SIG-M5 treated with dmso at 0.1 percent for 504 hours (cell line): ENCODE data around the gene TVP23A.

Experiments used
- DNase-seq: peaks from one replicate; lab custom pipeline; 2025; ENCODE audit not compliant: unreplicated experiment; lab: John Stamatoyannopoulos, UW

TVP23A gene

GRCh38 chr16:10817963-10818941, at the start of gene TVP23A:
TVP23A (minus strand) TSS chr16:10818794; CDS start chr16:10818493, 301 bp downstream.
- no peak for DNase-seq

- DNase-seq, result no peak
Measured at GRCh38 chr16:10868104-10868595, 49.6 kb upstream of the TVP23A start.

GRCh38 chr16:10867199-10867598, 48.6 kb upstream of the TVP23A start:
- no peak for DNase-seq

GRCh38 chr16:10865991-10866966, 47.7 kb upstream of the TVP23A start:
- no peak for DNase-seq

GRCh38 chr16:10862438-10862837, 43.8 kb upstream of the TVP23A start:
- DNase-seq, result peak; percentile 68

GRCh38 chr16:10859658-10860057, 41.1 kb upstream of the TVP23A start:
- no peak for DNase-seq

- no peak for DNase-seq
Measured at GRCh38 chr16:10859020-10859419, 40.4 kb upstream of the TVP23A start.

GRCh38 chr16:10858203-10858602, 39.6 kb upstream of the TVP23A start:
- DNase-seq, result no peak

GRCh38 chr16:10856042-10856441, 37.4 kb upstream of the TVP23A start:
- no peak for DNase-seq

GRCh38 chr16:10852948-10853347, 34.4 kb upstream of the TVP23A start:
- no peak for DNase-seq

- DNase-seq, result no peak
Measured at GRCh38 chr16:10852286-10852685, 33.7 kb upstream of the TVP23A start.

- no peak for DNase-seq
Measured at GRCh38 chr16:10851512-10851911, 32.9 kb upstream of the TVP23A start.

GRCh38 chr16:10850478-10850850, 31.9 kb upstream of the TVP23A start:
- DNase-seq, result no peak

GRCh38 chr16:10849736-10850477, 31.3 kb upstream of the TVP23A start:
- no peak for DNase-seq

GRCh38 chr16:10847176-10847575, 28.6 kb upstream of the TVP23A start:
- DNase-seq, result no peak

GRCh38 chr16:10846213-10846998, 27.8 kb upstream of the TVP23A start:
- DNase-seq, result peak; percentile 18

- DNase-seq, result no peak
Measured at GRCh38 chr16:10840703-10841102, 22.1 kb upstream of the TVP23A start.

- no peak for DNase-seq
Measured at GRCh38 chr16:10839279-10839666, 20.7 kb upstream of the TVP23A start.

- no peak for DNase-seq
Measured at GRCh38 chr16:10838621-10839278, 20.2 kb upstream of the TVP23A start.
